Heart left ventricle (tissue), 13 donors: ENCODE data around the gene TEAD1.

Source experiments
- CTCF ChIP-seq, 12 donors: fragments of 200-600 bp; sonication (generic) in 4 of 12; IDR thresholded peaks; one replicate each; pipeline versions ENCODE4 v1.5.0 to v1.8.0; 2018 to 2022; ENCODE audit warnings: antibody characterized with exemption in 12 of 12, mild to moderate bottlenecking in 5 of 12
- POLR2A ChIP-seq, 2 donors: fragments of 450-650 bp; IDR thresholded peaks; one replicate each; pipeline ENCODE4 v1.6.1; 2017; ENCODE audit warnings: antibody characterized with exemption in 2 of 2, mild to moderate bottlenecking in 2 of 2, moderate library complexity in 2 of 2
- donor health status: ischemic (EF 13 %, LVEDD 7.1; RV severe dilation, severe dysfunction).
- donor health status: DM: no; HTN: yes; CAD: no.
- donor health status: DM: no; HTN: no; CAD: no.
- donor health status: ischemic (EF 25% LVEDD 6.9; RV normal size, moderate dysfunction).
- donor health status: ischemic (EF 25% LVEDD 5.7; RV mildly dilated, moderate dysfunction).
- donor health status: ischemic (EF 35%, LVEDD 5.7; RV mildly dilated, moderate dysfunction).
- donor health status: nonischemic (EF 11% LVEDD 7.7; RV severe dilation, severe dysfunction).
- donor health status: DM: yes; HTN: yes; CAD: no.
- donor health status: PGD.
- donor health status: ischemic (EF 29% LVEDD 5.4; RV normal size, mild dysfunction).
- donor health status: nonischemic (EF 23%, LVEDD 6.1; RV moderate dilation, normal function).

DNA sequence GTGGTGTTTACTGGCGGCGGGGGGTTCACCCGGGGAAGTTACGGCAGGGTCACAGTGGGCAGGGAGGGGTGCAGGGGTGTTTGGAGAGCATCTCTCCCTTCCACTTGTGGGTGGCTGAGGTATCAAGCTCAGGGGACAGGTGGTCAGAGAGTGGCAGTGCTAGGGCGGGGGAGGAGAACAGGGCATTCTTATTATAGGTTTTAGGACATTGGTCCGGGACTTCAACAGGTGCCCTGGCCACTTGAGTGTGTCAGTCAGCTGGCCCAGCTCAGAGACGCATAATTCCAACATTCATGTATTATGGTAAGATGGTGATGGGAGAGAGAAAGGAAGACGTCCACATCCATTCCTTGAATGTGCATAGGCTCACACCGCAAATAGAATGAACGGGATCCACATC lies 101.7 kb downstream of the TEAD1 start:
- no peak for TF ChIP-seq CTCF (IDR thresholded peaks at IDR 0.05)
- no peak for TF ChIP-seq POLR2A (IDR thresholded peaks at IDR 0.05)
